HuH-7 (cell line): ENCODE data around the gene DMGDH.

Source experiments
- DNase-seq: peaks from one replicate; pipeline ENCODE4 v3.0.0; 2011; ENCODE audit warnings: low spot score

The DMGDH gene

DNA sequence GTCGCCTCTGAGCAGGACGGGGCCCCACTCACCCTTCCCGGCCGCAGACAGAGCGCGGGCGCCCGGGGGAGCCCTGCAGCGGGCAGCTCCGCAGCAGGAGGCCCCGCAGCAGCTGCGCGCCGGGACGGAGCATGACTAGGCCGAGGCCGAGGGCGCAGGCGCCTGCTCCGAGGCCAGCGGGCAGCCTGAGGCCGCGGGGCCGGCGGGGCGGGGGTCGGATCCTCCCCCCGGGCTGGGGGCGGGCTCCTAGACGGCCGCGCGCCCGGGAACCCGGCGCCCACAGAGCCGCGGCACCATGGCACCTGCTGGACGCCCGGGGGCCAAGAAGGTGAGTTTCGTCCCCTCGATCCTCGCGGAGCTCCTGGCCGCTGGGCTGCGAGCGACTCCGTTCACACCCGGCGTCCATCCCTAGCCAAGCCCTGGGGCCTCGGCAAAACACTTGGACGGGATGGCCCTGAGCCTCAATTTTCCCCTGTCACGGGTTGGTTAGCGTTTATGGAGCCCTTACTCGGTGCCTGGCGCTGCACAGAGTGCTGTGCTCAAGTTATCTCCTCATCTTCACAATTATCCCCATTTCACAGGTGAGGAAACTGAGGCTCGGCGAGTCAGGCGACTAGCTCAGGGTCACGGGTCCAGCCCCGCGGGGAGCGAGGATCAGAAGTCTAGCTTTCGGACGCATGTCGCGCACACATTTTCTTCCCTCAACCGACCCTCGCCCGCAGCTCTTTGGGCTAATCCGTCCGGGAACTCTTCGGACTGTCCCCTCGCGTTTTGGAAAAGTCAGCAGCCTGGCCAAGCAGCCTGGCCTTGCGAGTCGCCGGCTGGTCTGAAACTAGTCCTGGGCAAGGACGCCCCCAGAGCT lies at the start of gene DMGDH, which contains the start of gene BHMT2:
Gene DMGDH, minus strand, starts transcription at position 187 of the 862 bp plus-strand sequence. Its CDS starts 54 bp downstream, at position 133.
Gene BHMT2, plus strand, starts transcription at position 280 of the 862 bp plus-strand sequence. Its CDS starts 16 bp downstream, at position 296.
- DNase-seq = peak; percentile 61

DNA sequence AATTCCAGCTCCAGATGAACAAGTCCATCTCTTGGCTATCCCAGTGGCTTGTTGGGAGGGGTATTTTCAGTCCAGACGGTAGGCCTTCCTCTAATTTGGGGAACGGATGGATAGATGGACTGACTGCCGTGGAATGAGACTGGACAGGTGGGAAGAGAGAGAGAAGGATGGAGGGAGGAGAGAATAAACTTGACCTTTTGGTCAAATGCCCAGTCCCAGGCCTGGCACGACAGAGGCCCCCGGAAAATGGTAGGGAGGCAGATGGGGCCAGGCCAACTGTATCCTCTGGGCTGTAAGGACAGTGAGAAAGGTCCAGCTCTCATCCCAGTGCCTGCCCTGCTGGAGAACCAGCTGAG lies 43.2 kb upstream of the DMGDH start:
- DNase-seq = no peak

DNA sequence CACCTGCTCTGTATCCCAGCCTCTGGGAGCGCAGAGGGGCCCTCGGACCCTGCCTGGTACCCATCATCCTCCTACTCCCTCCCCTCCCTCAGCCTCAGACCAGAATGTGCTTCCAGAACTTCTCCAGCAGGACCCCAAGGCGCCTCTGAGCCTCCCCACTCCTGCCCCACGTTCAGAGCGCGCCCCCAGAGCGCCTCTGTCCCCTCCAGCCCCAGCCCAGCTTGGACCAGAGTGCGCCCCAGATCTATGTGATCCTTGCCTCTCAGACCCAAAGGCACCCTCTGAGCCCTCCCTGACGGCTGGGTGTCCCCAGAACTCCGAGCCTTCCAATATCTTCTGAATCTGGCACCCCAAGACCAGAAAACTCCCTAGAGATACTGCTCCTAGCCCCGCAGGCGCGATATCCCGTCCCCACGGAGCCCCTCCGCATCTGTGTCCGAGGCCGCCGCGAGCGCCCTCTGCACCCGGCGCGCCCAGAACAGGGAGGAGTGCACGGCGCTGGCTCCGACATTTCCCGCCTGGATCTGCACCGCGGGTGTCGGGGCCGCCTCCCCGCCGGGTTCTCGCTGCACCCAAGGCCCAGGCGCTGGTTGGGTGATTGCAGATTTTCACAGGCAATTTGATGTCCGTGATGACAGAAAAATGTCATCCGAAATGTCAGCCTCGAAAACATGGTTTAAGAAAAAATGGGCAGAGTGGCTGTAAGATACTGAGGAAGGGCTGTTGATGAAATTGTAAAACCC lies 42.7 kb upstream of the DMGDH start:
- DNase-seq = no peak

DNA sequence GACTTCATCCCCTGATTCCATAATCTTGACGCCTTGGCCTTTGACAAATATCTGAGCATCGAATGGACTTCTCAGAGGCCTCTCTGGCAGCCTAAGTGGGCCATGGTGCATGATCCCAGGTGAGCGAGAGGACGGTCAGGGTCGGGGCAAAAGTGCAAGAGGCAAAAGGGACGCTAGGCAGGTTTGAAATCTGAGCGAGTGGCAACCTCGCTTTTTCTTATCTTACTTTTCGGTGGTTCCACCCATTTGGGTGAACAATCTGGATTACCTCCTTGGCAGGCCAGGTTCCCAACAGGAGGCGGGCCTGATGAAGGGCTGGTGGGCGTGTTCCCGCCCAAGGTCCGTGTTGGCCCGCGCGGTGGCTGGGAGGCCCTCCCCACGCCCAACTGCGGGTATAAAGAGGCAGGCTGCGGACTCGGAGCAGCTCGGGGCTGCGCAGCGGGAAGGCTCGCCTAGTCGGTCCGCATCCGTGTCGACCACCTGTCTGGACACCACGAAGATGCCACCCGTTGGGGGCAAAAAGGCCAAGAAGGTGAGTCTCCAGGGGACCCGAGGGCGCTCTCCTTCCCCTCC lies 42.0 kb upstream of the DMGDH start, which contains the start of gene BHMT:
Gene BHMT, plus strand, starts transcription at position 423 of the 573 bp plus-strand sequence. Its CDS starts 77 bp downstream, at position 500.
- no peak for DNase-seq

DNA sequence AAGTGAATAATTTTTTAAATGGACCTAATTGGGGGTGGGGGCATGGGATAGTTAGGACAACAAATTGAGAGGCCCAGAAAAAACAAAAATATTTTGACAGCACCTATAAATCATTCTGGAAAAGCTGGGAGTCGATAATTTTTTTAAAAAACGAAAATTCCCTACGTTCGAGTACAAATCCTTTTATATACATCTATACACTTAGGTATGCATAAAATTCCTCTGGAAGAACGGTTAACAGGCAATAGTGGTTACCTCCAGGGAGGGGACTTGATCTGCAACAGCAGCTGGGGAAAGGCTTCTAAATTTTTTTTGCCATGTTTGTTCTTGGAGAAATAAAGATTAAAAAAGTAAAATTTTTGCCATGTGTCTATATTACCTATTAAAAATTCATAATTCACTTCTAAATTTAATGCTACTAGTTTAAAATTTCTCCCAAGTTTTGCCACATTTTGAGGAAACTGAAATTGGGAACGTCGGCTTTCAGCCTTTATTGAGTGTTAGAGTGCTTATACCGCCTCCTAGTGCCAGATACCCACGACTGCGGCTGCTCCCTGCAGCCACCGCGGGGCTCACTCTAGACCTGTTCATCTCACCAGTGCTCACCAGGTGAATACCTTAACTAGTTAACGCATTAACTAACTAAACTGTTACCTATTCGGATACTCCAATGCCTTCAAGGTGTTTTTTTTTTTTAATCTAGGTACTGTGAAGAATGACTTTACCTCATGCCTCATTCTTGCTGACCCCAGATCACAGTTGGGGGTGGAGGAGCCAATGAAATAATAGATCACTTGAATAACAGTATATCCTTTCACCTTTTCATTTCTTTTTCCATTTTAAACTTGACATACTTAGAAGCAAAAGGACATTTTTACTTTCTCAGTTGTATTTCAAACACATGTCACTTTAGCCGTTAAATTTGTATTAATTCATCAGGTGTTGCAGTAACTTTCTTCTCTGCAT lies 40.3 kb upstream of the DMGDH start:
- DNase-seq = peak; percentile 61

DNA sequence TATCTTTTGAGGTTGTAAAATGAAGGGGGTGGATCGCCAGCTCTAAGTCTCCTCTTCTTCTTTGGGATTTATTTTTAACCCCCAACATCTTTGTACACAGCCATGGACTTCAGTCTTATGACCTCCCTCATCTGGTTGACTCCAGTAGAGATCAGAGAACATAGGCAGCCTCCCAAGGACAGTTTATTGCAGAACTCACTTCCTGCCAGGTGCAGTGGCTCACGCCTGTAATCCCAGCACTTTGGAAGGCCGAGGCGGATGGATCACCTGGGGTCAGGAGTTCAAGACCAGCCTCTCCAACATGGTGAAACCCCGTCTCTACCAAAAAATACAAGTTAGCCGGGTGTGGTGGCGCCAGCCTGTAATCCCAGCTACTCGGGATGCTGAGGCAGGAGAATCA lies 39.3 kb upstream of the DMGDH start:
- DNase-seq = no peak

DNA sequence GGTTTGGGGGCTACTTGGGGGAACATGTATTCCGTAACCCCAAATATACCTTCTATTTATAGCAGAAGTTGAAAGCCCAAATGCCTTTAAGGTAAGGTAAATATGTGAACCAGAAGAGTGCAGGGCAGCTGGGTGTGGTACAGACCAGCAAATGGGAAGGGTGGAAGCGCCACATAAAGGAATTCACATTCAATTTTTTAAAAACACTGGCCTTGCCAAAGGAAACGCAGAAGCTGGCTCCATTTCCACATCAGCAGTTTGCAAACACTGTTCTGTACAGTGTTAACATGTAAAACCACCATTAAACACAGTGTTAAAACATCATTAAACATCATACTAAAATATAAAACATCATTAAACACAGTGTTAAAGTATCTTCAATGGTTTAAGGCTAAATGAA lies 38.6 kb upstream of the DMGDH start:
- DNase-seq = no peak

DNA sequence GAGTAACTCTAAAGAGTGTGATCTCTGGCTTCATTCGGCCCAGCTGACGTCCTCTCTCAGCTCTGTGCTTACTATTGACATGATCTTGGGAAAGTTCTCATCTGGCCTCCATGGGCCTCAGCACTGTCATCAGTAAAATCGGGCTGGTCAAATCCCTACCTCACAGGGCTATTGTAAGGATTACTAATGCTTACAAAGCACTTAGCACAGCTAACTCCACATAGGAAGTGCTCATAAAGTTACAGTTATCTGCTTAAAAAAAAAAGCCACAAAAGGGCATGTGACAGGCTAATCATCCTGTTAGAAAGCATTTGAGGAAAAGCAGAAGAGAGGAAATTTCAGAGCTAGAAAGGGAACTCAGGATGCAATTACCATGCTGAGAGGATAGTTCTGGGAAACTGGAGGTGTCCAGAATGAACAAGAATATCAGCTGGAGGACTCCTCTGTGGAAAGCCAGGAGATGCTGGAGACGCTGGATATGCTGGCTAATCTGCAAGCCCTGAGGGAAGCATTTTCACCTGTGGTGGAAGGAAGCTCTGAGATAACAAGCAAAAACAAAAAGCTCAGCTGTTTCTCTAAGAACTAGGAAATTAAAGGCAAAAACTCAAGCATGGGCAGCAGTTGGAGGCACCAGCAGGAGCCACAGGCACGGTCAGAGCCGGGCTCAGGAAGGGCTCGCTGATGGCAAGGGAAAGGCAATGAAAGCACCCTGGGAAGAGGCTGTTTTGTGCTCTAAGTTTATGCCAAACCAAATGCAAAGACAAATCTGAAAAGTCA lies 37.7 kb upstream of the DMGDH start:
- no peak for DNase-seq

DNA sequence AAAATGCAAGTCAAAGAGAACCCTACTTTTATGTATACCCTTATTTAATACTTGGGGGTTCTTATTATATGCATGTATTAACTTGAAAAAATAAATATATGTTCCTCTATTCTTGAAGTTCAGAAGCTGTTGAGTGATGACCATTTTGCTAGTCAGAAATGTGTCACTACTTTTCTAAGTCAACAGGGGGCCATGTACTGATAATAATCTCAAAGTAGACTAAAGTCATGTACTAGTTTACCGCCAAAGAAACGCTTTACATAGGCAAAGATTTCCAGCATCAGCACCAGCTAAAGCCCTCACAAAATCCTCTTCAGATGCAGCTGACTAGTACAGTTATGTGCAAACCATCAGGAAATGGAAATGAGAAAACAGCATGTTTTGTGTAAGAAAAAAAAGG lies 36.4 kb upstream of the DMGDH start:
- DNase-seq = no peak

DNA sequence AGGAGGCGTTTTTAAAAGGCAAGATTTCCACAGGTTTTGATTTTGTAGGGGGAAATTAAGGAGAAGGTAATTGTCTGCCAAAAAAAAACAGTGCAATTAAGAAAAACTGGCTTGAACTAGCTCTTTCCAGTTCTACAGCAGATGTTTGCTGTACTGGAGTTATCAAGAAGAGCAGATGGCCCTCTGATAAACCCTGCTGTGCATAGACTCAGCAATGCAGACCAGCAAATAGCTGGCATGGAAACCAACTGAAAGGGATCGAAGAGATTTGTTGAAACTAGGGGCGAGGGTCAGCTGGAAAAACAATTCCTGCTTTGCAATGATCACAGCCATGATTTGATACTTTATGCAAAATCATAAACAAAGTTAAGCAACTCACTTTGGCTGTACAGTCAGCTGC lies 24.3 kb upstream of the DMGDH start:
- peak; percentile 51 for DNase-seq

DNA sequence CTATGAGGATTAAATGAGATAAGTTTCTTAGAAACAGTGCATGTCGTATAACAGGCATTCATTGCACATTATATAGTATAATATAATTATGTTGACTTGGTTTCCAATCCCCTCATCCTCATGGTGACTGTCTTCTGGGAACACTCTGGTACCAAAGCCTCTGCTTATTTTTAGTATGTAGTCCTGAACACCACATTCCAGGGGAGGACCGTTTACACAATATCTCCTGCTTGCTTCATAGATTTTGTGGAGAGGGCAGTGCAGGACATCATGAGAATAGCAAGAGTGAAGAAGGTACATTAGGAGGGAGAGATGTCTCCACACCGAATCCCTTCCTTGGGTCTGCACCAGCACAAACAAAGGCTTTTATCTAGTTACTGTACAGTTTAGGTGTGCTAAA lies 21.6 kb upstream of the DMGDH start:
- no peak for DNase-seq

DNA sequence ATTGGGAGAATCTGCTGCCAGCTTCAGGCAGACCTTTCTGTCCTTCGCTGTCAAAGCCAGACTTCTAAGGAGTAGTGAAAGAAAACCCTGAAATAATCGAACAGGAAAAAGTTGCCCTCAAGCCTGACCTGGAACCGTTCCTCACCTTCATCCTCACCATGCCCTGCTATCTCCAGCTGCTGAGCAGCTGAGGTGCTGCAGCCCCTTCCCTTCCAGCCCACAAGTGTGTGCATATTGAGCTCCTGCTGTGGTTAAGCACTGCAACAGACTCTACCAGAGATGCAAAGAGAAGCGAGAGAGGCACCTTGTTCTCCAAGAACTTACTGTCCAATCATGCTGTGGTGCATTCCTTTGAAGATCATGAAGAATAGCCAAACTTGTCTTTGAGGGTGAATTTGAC lies 19.0 kb upstream of the DMGDH start:
- DNase-seq = no peak

DNA sequence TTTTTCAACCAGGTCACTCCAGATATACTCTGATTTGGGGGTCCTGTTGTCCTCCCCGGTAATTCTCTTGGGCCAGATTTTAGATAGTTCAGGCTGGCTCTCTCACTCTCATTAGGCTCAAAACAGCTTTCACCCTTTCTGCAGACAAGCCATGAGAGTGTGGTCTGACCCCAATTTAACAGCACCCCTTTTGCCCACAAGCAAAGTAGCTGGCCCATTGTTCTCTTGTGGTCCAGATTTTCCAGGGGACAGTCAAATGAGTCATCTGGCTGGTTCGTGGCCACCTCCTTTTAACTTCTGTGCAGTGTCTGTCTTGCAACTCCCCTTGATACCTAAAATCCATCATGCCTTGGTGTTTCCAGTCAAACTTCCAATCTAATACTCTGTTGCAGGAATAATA lies 16.6 kb upstream of the DMGDH start:
- DNase-seq = no peak

DNA sequence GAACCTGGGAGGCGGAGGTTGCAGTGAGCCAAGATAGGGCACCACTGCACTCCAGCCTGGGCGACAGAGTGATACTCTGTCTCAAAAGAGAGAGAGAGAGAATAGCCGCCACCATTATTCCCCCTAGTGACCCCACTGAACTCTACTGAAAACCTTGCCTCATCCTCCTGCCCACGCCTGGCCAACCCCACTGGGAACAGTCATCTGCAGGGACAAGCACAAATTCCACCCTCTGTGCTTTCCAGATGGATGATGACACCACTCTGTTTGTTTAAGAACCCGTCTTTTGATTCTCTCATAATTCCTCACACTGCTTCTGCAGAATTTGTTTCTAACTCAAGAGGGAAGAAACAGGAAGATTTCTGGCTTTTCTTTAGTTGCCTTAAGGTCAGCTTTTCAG lies 12.3 kb upstream of the DMGDH start:
- no peak for DNase-seq

DNA sequence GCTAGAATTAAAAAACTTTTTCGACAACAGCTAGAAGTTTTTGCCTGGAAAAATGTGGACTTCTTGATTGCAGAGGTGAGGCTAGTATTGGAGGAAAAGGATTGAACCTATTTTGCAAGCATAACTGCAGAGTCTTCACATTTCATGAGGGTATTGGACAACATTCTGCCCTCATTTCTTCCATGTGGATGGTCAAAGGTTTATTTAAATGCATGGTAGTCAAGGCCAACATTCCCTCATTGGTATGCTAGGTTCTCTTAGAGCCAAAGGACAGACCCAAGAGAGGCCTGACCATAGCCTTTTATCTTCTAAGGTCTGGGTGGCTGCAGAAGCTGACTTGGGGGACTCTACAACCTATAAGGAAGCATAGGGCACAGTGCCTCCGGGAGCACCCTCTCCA lies 11.3 kb upstream of the DMGDH start:
- no peak for DNase-seq

DNA sequence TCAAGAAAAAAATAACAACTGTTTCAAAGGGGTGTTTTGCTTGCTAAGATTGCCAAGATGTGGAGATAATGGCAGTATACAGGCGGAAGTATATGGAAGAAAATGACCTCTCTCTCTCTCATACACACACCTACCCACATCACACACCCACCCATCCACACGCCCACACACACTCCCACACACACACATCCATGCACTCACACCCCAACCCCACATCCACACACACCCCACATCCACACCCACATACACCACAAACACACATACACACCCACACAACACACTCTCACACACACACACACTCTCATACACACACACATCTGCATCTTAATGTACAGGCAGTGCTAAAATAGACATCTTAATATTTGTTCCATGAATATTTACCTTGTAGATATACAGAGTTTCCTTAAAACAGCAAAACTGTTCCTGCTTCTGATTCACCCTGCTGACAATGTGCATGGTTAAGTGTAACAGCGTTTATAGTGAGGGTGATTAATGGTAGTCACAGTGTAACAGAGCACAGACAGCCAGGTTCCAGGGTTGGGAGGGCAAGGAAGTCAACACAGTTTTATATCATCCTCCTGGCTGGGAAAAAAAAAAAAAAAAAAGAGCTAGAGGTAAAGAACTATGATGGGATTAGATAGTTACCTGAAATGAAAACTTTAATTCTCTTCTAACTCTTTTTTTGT lies 8.3 kb upstream of the DMGDH start:
- no peak for DNase-seq

DNA sequence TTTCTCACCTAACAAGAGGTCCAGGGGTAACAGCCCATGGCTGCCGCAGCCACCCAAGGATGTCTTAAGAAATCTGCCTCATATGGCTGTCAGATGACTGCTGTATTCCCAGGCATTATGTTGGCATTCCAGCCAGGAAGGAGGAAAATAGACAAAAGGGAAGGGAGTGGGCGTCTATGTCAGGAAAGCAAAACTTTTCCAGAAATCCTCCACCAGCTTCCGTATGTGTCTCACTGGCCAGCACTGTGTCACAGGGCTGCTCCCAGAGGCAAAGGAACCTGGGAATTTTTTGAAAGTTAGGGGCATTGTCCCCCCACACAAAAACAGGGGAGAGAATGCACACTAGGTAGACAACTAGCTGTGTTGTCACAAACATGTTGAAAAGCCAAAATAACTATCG lies 7.3 kb upstream of the DMGDH start:
- no peak for DNase-seq

DNA sequence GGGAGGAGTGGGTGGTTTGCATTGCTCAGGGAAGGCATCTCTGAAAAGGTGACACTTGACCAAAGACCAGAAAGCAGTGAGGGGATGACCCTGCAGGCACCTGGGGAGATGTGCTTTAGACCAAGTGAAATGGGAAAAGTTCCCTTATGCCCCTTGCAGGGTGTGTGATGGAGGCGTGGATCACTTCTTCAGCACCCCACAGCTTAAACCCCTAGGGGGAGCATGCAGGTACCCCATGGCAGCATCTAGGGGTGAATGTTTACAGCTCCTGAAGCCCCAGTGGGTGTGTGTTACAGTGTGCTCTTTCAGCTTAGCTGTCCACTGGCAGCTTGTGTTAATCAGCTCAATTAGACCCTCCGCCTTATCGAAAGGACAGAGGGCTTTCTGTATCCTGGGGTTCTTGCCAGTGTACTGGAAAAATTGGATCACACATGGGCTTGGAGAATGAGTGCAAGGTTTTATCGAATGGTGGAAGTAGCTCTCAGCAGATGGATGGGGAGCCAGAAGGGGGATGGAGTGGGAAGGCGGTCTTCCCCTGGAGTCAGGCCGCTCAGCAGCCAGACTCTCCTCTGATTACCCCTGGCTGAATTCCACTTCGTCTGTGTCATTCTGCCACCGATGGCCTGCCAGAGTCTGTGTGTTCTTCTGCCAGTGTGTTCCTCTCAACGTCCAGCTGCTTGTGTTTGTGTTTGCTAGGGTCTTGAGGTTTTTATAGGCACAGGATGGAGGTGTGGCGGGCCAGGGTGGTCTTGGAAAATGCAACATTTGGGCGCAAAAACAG lies 6.4 kb upstream of the DMGDH start:
- DNase-seq = no peak

DNA sequence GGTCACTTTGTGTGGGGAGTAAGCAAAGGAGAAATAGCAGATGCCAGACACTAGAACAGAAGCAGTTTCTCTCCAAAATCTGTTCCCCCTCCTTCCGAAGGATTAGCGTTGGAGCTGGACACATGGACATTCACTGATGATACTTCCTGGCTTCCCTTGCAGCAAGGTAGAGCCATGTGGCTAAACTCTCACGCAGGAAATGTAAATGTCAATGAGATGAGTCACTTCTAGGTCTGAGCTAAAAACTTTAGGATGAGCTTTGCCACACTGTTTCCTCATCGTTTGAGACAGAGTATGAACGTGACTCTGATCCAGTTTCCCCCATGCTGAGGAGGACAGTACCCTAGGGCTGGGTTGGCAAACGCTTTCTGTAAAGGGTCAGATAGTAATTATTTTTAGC lies 5.2 kb upstream of the DMGDH start:
- no peak for DNase-seq

DNA sequence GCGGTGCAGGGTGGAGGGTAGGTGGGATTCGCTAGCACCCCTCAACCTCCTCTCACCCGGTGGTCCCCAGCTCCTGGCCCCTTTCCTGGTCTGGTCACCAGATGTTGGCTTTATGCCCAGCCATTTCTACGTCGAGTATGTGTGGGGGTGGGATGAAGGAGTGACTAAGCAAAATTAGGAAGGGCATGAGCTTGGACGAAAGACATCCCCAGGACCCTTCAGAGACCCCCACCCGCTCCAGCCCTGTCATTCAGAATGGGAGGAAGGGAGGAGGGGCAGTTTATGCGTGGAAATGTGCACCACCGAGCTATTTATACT lies 835 bp upstream of the DMGDH start:
- peak; percentile 54 for DNase-seq
